OCI-LY1 (cell line): Measurements from ENCODE around the gene SH3GLB1.

Experiments used
- H2AFZ ChIP-seq: fragments of 200-600 bp; sonication (generic), shearing (Covaris generic); 2 replicates; pipeline ENCODE4 v1.6.0; 2014; ENCODE audit warnings: antibody characterized with exemption, mild to moderate bottlenecking, low read length
- H3F3A ChIP-seq: fragments of 200-600 bp; sonication (generic), shearing (Covaris generic); 2 replicates; pipeline ENCODE4 v1.6.0; 2014; ENCODE audit warnings: mild to moderate bottlenecking, antibody characterized with exemption, low read length, moderate library complexity; ENCODE audit not compliant: insufficient read depth
- H3K27ac ChIP-seq: fragments of 200-600 bp; sonication (generic); 2 replicates; pipeline ENCODE4 v1.5.1; 2014; ENCODE audit warnings: low read length, mixed run types, mild to moderate bottlenecking, low read depth; ENCODE audit not compliant: poor library complexity, severe bottlenecking
- H3K27me3 ChIP-seq: fragments of 200-600 bp; sonication (generic); 2 replicates; pipeline ENCODE4 v1.6.0; 2014; ENCODE audit warnings: antibody characterized with exemption, mild to moderate bottlenecking, low read length, moderate library complexity; ENCODE audit not compliant: insufficient read depth
- H3K36me3 ChIP-seq: fragments of 200-600 bp; sonication (generic); 2 replicates; pipeline ENCODE4 v1.6.1; 2014; ENCODE audit warnings: mild to moderate bottlenecking, antibody characterized with exemption, low read length, moderate library complexity, mixed read lengths; ENCODE audit not compliant: insufficient read depth
- H3K4me1 ChIP-seq: fragments of 200-600 bp; sonication (generic); 2 replicates; pipeline ENCODE4 v1.5.1; 2014; ENCODE audit warnings: mild to moderate bottlenecking, low read length, moderate library complexity; ENCODE audit not compliant: insufficient read depth, severe bottlenecking
- H3K4me2 ChIP-seq: fragments of 200-600 bp; sonication (generic), shearing (Covaris generic); 2 replicates; pipeline ENCODE4 v1.6.1; 2014; ENCODE audit warnings: low read length
- H3K4me3 ChIP-seq: fragments of 200-600 bp; sonication (generic); 2 replicates; pipeline ENCODE4 v1.5.1; 2014; ENCODE audit warnings: low read length, low read depth, mild to moderate bottlenecking, mixed read lengths; ENCODE audit not compliant: poor library complexity, severe bottlenecking
- H3K79me2 ChIP-seq: fragments of 200-600 bp; shearing (Covaris generic); 2 replicates; pipeline ENCODE4 v1.6.1; 2016; ENCODE audit warnings: mixed run types, low read length, mixed read lengths; ENCODE audit not compliant: insufficient read depth
- H3K9ac ChIP-seq: fragments of 200-600 bp; sonication (generic), shearing (Covaris generic); 2 replicates; pipeline ENCODE4 v1.6.1; 2014; ENCODE audit warnings: mild to moderate bottlenecking, low read length, mixed read lengths
- H3K9me2 ChIP-seq: fragments of 200-600 bp; sonication (generic), shearing (Covaris generic); 2 replicates; pipeline ENCODE4 v1.6.1; 2014; ENCODE audit warnings: low read depth, mild to moderate bottlenecking, low read length, mixed read lengths
- H3K9me3 ChIP-seq: fragments of 200-600 bp; shearing (Covaris generic); 2 replicates; pipeline ENCODE4 v1.6.1; 2014; ENCODE audit warnings: low read length, mixed read lengths
- H4K20me1 ChIP-seq: fragments of 200-600 bp; sonication (generic), shearing (Covaris generic); 2 replicates; pipeline ENCODE4 v1.6.0; 2016; ENCODE audit warnings: mild to moderate bottlenecking, low read length; ENCODE audit not compliant: insufficient read depth
- CTCF ChIP-seq: fragments of 200-600 bp; sonication (generic), shearing (Covaris generic); IDR thresholded peaks from 2 replicates; pipeline ENCODE4 v1.5.1; 2017; ENCODE audit warnings: mild to moderate bottlenecking, antibody characterized with exemption, low read length, moderate library complexity, mixed read lengths
- EZH2 ChIP-seq: fragments of 200-600 bp; sonication (generic), shearing (Covaris generic); IDR thresholded peaks from 2 replicates; pipeline ENCODE4 v1.8.0; 2017; ENCODE audit warnings: borderline replicate concordance, mixed run types, mild to moderate bottlenecking, antibody characterized with exemption, low read length, moderate library complexity, mixed read lengths

Gene SH3GLB1

GRCh38 chr1:86795316-86795715, 90.9 kb downstream of the SH3GLB1 start:
- H3K79me2 ChIP-seq = no peaks in the 10 kb centered on the region
- no peak overlapping the region for H3K4me2 ChIP-seq
- peaks cover 18% of the 10 kb centered on the region for H3K4me1 ChIP-seq
- no peaks in the 10 kb centered on the region for H4K20me1 ChIP-seq
- no peak overlapping the region for H3K27ac ChIP-seq
- H2AFZ ChIP-seq = no peak overlapping the region
- no peaks in the 10 kb centered on the region for H3F3A ChIP-seq
- no peaks in the 10 kb centered on the region for H3K9me2 ChIP-seq
- no peaks in the 10 kb centered on the region for H3K9me3 ChIP-seq
- no peaks in the 10 kb centered on the region for H3K36me3 ChIP-seq
- H3K4me3 ChIP-seq = no peak overlapping the region
- H3K9ac ChIP-seq = no peak overlapping the region
- TF ChIP-seq CTCF = no peak
- no peak for TF ChIP-seq EZH2
- H3K27me3 ChIP-seq = no peaks in the 10 kb centered on the region
